Stimulated activated CD8-positive, alpha-beta memory T cell treated with anti-CD3 and anti-CD28 coated beads, Interleukin-15, amount 100 ng/mL, for 48 hours (primary cell): ENCODE measurements around the gene GLUD1.
"Not testable (repeated sequence)": the region's sequence is repeated elsewhere in the genome, so short reads cannot be mapped to it uniquely, and the experiment has no call there.

Experiments
- DNase-seq, 2 donors: peaks; one replicate each; pipeline ENCODE4 v3.0.0-alpha.2; 2020; ENCODE audit warnings: low read depth in 2 of 2

The GLUD1 gene

DNA sequence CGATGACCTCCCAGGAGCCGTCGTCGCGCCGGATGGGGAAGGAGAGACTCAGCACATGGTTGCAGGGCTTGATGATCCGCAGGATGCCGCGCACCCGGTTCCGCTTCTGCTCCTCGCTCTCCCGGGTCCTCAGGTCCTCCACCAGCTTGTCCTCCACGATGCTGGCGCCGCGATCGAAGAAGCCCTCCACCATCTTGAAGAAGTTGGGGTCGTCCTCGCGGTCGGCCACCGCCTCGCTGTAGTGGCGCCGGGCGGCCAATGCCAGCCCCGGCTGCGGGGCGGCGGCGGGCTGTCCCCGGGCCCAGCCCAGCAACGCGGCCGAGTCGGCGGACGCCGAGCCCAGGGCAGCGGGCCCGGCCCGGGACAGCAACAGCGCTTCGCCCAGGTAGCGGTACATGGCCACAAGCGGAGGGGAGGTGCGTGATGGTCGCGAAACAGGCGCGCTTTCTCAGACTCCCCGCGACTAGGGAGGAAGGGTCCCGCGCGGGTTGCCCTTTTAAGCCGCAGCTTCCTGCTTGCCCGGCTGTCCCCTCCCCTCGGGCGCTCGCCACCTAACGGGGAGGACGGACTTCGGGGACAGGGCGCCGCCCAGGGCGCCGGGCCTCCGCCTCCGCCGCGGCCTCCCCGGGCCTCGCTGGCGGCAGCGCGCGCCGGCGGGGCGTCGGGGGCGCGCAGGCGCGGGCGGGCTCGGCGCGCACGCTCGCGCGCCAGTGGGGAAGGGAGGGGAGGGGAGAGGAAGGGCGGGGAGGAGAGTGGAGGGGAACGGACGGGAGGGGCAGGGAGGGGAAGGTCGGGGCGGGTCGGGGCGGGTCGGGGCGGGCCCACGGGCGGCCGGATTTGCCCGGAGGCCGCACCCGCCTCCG lies at the start of gene GLUD1, which contains the start of gene SHLD2:
GLUD1 (minus strand) TSS at position 471 of the 863 bp plus-strand sequence; CDS start at position 397, 74 bp downstream.
SHLD2 (plus strand) TSS at position 834 of the 863 bp plus-strand sequence. CDS start 56,149 bp downstream, outside the sequence.
- peak; percentile 91 for DNase-seq

DNA sequence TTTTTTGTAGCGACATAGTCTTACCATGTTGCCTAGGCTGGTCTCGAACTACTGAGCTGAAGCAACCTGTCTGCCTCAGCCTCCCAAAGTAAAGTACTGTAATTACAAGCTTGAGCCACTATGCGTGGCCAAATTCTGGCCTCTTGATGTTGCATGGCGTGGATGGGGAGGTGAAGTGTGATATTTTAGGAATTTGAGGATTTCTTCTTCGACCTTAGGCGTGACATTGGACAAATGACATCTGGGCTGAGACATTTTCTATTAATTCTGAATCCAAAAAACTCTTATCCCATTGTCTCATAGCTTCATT lies 48.4 kb upstream of the GLUD1 start:
- not testable (repeated sequence) for DNase-seq

DNA sequence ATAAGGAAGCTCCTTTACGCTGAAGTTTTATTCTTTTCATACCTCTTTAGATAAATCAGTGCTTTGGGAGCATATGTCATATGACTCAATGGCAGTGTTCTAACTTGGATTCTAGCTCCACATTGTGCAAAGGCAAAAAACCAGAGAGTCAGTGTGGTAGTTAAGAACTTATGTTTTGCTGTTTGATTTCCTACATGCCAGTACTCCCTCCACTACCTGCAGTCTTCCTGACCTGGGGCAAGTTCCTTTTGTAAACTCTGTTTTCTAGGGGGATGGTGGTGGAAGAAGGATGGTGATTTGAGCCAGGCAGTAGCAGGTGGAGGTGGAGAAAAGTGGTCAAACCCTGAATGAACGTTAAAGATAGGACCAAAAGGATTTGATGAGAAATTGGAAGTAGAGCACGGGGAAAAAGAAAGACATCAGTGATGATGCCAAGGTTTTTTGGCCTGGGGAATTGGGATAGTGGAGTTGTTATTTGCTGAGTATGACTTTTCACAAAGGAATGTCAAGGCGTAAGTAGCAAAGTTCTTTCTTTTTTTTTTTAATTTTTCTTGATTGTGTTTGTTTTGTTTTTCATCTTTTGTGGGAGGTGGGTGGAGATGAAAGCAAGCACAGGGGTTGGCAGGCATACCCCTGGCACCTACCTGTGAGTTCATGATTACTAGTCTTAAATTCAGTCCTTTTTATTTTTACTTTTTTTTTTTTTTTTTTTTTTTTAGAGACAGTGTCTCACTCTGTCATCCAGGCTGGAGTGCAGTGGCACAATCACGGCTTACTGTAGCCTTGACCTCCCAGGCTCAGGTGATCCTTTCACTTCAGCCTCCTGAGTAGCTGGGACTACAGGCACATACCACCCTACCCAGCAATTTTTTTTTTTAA lies 47.8 kb upstream of the GLUD1 start:
- DNase-seq = not testable (repeated sequence)

DNA sequence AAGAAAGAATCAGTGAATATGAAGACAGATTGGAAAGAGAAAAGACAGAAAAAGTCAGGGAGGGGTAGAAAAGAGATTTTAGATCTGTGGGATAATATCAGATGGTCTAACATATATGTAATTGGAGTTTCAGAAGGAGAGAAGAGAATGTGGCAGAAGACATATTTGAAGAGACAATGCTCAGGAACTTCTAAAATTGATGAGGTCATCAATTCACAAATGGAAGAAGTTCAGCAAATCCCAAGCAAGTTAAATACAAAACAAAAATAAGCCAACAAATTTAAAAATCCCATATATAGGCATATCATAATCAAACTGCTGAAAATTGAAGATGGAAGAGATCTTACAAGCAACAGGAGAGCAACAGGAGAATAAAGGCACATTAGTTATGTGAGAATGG lies 42.8 kb upstream of the GLUD1 start:
- not testable (repeated sequence) for DNase-seq

DNA sequence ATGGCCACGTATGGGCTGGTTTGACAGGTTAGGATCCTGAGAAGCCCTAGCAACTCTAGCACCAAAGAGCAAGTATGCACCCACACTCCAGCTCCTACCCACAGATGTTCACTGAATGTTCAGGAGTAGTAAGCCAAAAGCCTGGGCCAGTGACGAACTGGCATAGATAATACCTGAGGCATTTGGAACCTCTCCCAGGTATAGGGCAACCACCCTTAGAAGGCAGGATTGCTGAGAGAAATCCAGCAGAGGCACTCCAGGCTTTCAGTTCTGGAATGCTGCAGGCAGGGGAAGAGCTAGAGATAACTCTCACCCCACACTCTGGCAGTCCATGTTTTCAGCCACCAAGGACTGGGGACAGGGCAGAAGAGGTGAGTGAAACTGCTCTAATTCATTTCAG lies 39.8 kb upstream of the GLUD1 start:
- DNase-seq = not testable (repeated sequence)

DNA sequence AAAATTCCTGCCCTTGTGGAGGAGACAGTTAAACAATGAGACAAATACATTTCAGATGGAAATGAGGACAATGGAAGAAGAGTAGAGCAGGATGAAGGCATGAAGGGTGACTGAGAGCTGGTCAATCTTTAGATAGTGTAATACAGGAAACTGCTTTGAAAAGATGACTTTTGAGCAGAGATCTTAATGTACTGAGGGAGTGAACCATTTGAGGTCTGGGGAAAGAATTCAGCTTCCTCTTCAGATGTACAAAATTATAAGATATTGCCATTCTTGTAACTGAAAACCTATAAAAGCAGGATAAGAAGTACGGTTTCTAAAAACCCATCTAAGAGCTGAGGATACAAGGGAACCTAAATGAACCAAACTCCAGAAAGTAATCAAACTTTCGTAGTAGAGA lies 39.3 kb upstream of the GLUD1 start:
- DNase-seq = not testable (repeated sequence)

DNA sequence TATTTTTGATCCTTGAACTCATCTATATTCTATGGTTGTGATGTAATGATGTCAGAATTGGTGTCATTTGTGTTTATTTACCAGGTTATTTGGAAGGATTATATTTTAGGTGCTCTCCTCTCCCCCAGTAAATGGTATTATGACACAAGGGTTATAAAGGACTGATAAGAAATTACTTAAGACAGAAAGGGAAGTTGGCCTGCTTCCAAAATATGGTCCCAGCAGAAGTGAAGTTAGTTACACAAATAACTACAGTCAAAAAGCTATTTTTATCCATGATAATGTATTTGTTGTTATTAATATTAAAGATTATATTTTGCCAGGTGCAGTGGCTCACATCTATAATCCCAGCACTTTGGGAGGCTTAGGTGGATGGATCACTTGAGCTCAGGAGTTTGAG lies 37.5 kb upstream of the GLUD1 start:
- DNase-seq = not testable (repeated sequence)

DNA sequence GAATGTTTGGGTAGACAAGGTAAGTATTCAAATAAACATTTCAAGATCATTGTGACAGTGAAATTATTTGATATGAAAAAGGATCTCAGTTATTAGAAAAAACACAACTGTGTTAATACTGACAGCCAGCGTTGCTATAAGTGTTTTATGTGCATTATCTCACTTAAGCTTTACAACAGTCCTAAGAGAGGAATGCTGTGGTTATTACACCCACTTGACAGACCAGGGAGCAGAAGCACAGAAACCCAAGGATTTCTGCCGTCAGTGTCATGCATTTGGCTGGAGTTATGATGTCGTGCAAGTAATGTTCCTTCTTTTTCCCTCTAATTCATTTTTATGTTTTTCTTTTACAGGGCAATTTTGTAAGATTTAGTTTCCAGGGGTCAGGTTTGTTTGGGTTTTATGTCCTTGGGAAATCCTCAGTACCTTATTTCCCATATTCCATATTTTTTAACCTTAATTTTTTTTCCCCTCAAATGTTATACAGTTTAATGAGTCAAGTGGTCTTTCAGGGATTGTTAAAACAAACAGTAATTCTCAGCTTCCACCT lies 33.0 kb upstream of the GLUD1 start:
- not testable (repeated sequence) for DNase-seq

DNA sequence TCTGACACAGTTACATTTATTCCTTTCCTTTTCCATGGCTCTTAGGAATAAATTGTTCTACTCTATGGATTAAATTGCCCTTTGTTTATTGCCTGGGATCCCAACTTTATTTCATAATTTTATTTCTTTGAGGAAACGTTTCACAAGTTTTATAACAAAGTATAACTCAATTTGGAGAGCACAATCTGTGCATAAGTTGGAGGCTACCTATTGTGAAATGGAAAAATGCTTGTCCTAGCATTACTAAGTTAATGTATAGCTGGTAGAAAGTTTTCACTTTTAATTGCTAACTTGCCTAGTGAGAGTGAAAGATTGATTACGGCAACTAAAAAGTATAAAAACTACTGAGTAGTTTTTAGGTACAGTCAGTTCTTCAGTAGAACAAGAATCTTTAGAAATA lies 32.4 kb upstream of the GLUD1 start:
- DNase-seq = not testable (repeated sequence)

DNA sequence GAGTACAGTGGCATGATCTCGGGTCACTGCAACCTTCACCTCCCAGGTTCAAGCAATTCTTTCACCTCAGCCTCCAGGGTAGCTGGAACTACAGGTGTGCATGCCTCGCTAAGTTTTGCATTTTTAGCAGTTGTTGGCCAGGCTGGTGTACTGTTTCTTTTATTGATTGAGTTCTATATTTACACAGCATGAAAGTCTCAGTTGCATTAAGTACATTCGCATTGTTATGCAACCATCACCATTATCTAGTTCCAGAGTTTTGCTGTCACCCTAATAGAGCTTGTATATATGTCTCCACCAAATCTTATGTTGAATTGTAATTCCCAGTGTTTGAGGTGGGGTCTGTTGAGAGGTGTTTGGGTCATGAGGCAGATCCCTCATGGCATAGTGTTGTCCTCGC lies 28.7 kb upstream of the GLUD1 start:
- not testable (repeated sequence) for DNase-seq

DNA sequence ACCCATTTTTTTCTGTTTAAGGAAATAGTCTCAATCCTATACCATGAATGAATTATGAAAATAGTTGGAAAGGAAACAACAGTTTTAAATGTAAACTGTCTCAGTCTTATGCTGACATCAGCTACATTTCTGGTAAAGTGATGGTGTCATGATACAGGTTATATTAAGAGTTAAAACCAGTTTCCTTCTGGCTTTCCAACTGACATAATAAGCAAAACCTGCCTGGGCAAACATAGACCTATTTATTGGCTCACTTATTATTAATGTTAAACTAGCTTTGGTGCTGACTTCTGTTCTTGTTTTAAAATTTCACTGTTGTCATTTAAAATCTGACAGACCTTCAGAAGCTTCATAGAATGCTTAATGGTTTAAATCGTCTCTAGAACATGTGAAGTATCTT lies 24.4 kb upstream of the GLUD1 start:
- not testable (repeated sequence) for DNase-seq

DNA sequence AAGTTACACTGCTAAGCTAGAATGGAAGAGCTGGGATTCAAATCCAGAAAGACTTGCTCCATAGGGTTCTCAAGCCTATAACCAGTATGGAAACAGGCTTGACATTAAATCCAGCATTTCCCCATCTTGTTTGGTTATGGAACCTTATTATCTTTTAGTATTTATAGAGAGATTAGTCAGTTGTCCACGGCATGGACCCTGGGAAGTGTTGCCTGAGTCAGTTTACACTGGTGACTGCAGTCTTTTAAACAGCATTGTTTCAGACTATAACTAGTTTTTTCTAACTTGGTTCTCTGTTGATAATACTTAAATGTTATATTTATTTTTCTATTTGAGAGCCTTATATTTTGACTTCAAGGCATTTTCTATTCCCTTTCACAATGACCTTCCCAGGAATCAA lies 23.5 kb upstream of the GLUD1 start:
- DNase-seq = not testable (repeated sequence)

DNA sequence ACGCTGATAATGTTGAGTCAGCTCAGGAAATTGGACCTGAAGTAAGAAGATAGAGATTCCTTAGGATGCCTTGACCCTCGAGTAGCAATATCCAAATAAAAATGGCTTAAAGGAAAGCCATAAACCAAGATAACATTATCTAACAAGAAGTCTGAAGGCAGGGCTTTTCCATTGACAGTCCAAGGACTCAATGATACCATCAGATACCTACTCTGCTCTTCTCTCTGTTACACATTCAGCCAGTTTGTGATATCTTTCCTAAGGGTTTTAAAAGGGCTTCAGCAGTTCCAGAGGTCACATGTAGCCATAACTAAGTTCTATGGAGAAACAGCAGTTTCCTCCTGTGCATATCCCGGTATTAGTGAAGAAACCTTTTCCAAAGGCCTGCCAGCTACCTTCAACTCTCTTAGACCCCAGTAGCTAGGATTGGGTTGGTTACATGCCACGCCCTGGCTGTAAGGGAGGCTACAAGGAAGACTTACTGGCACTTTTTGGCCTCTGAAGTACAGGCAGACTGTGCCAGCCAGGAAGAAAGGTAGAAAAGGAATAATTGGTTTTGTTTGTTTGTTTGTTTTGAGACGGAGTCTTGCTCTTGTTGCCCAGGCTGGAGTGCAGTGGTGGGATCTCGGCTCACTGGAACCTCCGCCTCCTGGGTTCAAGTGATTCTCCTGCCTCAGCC lies 10.9 kb upstream of the GLUD1 start:
- DNase-seq = no peak

DNA sequence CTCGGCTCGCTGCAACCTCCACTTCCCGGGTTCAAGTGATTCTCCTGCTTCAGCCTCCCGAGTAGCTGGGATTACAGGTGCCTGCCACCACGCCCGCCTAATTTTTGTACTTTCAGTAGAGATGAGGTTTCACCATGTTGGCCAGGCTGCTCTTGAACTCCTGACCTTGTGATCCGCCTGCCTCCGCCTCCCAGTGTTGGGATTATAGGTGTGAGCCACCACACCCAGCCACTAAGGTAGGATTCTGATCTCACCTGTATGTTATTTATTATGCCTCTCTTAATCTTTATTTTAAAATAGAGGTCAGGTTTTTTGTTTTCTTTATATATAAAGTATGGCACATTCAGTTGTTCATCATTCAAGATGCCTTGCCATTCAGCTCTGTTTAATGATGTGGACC lies 10.1 kb upstream of the GLUD1 start:
- not testable (repeated sequence) for DNase-seq

DNA sequence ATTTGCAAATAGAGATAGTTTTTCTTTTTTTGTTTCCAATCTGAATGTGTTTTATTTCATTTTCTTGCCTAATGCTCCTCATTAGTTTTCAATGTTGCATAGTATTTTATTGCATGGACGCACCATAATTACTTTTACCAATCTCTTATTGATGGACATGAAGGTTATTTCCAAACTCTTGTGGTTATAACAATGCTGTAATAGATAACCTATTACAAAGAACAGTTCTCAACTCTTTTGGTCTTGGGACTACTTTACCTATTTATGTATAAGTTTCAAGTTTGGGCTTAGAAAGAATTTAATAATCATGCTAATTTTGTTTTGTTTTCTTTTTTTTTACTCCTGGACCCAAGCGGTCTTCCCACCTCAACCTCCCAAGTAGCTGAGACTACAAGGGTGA lies 7.4 kb upstream of the GLUD1 start:
- no peak for DNase-seq

DNA sequence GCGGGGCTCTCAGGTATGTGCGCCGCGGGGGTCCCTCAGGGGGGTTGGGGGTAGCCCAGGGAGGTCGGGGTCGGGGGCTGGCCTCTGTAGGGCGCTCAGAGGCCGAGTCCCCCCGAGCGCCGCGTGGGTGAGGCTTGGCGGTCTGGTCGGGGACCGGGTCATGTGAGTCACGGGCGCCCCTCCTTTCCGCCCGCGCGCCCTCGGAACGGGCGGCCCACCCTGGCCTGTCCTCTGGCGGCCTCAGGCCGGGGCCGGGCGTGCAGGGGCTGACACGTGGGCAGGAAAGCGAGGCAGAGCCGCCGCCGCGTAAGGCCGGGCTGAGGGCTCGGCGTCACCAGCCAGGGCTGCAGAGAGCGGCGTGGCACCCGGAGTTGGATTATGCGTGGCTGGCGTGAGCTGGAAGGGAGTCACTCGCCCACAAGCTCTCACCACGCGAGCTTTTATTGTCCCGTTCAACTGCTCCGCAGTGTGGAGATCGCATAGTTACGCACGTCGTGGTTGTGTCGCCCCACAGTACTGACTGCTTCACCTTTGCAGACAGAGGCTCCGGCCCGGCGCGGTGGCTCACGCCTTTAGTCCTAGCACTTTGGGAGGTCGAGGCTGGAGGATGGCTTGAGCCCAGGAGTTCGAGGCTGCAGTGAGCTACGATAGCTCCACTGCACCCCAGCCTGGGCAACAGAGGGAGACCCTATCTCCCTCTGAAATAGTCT lies 748 bp upstream of the GLUD1 start:
- peak; percentile 77 for DNase-seq

DNA sequence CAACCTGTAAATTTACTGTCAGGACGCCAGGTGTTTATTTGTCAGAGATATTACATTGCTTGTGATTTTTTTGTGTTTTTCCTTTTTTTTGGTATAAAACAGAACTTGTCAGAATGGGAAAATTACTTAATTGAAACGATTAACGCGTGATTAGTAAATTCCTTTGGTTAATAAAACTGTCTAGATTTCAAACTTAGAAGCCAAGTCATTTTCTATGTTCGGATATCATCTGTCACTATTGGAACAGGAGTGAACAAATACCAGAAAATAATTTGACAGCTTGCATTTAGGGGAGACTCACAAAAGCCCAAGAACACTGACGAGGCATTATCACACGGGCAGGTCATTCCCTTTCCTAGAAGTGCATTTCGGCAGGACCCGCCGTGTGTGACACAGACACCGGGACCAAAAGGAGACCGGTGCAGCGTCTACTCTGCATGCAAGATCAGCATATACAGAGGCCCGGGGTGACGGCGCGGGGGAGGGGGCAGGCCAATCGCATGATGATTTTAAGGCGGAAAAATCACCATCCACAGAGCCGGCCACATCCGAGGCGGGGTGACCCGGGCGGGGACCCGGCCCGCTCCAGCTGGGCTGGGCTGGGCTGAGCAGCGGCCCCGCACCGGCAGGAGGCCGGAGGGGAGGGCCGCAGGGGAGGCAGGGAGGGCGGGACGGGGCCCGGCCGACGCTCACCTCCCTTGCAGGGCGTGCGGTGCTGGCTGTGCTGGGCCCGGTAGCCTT lies 841 bp downstream of the GLUD1 start:
- DNase-seq = peak; percentile 61 to 68

DNA sequence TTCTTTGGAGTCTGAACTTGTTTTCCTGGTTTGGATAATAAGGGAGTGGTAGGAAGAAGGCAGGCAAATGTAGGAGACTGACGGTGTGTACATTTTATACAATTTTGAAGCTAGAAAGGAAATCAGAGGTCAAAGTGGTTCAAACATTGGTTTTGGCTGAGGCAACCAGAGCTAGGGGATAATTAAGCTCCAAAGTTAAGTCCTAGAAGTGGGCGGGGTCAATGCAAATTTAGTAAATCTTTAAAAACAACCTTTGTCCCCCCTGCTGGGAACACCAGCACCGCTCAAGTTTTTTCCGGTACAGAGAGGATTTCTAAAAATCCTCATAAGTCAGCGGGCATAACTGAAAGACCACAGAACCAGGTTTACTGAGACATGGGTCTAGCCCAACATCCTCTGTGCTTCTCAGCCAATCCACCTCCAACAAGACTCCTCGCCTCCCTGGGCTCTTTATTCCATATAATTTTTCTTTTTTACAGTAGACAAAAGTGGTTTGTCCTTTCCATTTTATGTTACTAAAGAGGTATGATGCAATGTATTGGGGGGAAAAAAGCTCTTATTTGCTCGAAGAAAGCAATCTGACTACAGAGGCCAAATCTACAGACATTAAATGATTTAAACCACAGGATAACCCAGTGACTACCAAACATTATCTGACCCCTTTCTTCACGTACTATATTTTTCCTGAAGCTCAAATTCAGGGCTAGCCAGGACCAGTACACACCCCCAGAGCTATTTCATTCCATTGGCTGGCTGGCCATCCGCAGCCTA lies 1.6 kb downstream of the GLUD1 start:
- DNase-seq = no peak

DNA sequence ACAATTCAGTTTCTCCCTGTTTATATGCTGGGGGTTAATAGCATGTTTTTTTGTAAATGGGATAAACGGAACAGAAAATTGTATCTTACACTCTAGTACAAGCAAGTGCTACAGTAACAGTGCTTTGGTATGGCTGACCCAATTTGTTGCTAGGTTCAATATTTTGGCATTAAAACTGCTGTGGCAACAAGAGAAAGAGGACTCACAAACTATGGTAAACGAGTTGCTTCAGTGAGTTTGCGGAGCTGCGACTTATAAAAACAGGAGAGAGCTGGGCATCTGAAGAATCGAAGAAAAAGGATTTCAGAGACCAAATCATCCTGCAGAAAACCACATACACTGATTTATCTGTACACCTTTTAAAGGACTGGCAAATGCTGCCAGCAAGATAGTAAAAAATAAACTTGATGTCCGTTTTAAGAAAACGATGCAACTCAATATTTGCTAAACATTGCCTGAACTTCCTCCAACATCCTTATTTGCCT lies 2.2 kb downstream of the GLUD1 start:
- DNase-seq = no peak
